Heart left ventricle (tissue), 16 donors: ENCODE measurements around the gene C2CD4C. TPM values are rescaled to one million over a fixed set of nuclear protein-coding genes. Genes with fewer than 3 reads are reported as not detected.
"Not testable (repeated sequence)": the region's sequence is repeated elsewhere in the genome, so short reads cannot be mapped to it uniquely, and the experiment has no call there.

Experiments used
- ATAC-seq, 4 donors: fragments of 200-7000 bp; cut with Tn5 transposase; one replicate each; pipeline ENCODE4 v1.9.1; 2020 to 2022; ENCODE audit warnings: moderate library complexity in 4 of 4, mild to moderate bottlenecking in 3 of 4, moderate number of reproducible peaks in 1 of 4
- DNase-seq, 5 donors: peaks; one replicate each; pipeline ENCODE4 v3.0.0-alpha.2; 2020
- H3K27ac ChIP-seq, 12 donors: fragments of 200-600 bp; sonication (generic) in 4 of 12; one replicate each; pipeline versions ENCODE4 v1.5.0 to v1.8.0; 2016 to 2022; ENCODE audit warnings: mild to moderate bottlenecking in 2 of 12
- H3K27me3 ChIP-seq, 9 donors: fragments of 200-600 bp; sonication (generic) in 2 of 9; one replicate each; pipeline versions ENCODE4 v1.5.1 to v1.8.0; 2016 to 2022; ENCODE audit warnings: mild to moderate bottlenecking in 3 of 9
- H3K36me3 ChIP-seq, 9 donors: fragments of 200-600 bp; sonication (generic) in 2 of 9; one replicate each; pipeline versions ENCODE4 v1.5.0 to v1.8.0; 2018 to 2022; ENCODE audit warnings: mild to moderate bottlenecking in 2 of 9
- H3K4me1 ChIP-seq, 12 donors: fragments of 200-600 bp; sonication (generic) in 4 of 12; one replicate each; pipeline versions ENCODE4 v1.5.0 to v1.8.0; 2016 to 2022; ENCODE audit warnings: mild to moderate bottlenecking in 3 of 12
- H3K4me3 ChIP-seq, 12 donors: fragments of 200-600 bp; sonication (generic) in 4 of 12; one replicate each; pipeline versions ENCODE4 v1.5.0 to v1.8.0; 2017 to 2022; ENCODE audit warnings: mild to moderate bottlenecking in 9 of 12, moderate library complexity in 4 of 12
- H3K9me3 ChIP-seq, 12 donors: fragments of 200-600 bp; sonication (generic) in 4 of 12; one replicate each; pipeline versions ENCODE4 v1.5.0 to v1.8.0; 2016 to 2022; ENCODE audit warnings: mild to moderate bottlenecking in 1 of 12
- CTCF ChIP-seq, 12 donors: fragments of 200-600 bp; sonication (generic) in 4 of 12; IDR thresholded peaks; one replicate each; pipeline versions ENCODE4 v1.5.0 to v1.8.0; 2018 to 2022; ENCODE audit warnings: antibody characterized with exemption in 12 of 12, mild to moderate bottlenecking in 5 of 12
- POLR2A ChIP-seq, 2 donors: fragments of 450-650 bp; IDR thresholded peaks; one replicate each; pipeline ENCODE4 v1.6.1; 2017; ENCODE audit warnings: antibody characterized with exemption in 2 of 2, mild to moderate bottlenecking in 2 of 2, moderate library complexity in 2 of 2
- WGBS, 4 donors: extraction: QIAGEN DNeasy Blood & Tissue Kit in 2 of 4; methylation state at CpG; one replicate each; pipeline versions ENCODE4 v1.1.5 to v1.1.7; 2013 to 2018; 5-methylcytosine and 5-hydroxymethylcytosine counted together
- intact Hi-C, 10 donors: fragments of 100-400 bp; cut with DNase I; formaldehyde crosslinking; loops; one replicate each; pipeline versions ENCODE4 v1.11.1 to v1.14.2; 2022
- polyA plus RNA-seq, 2 donors: library from polyadenylated mRNA; stranded (reverse); fragments of 200-250 nt; gene quantifications; one replicate each; pipeline ENCODE4 v1.2.3, GENCODE V29; 2013
- total RNA-seq, 9 donors: library from RNA; depleted of rRNA in 2 of 9; stranded (reverse); fragments of >200 nt in 2 of 9; fragmentation: NEBNext Ultra II Directional in 3 of 9; extraction: Animal tissue kit (Norgen Biotek cat#: 25700) in 3 of 9; gene quantifications; one replicate each; pipeline versions ENCODE4 v1.1.0 to v1.2.4, GENCODE V29; 2016 to 2023
- donor health status: ischemic (EF 13 %, LVEDD 7.1; RV severe dilation, severe dysfunction).
- donor health status: healthy with polysubstance abuse.
- donor health status: DM: no; HTN: yes; CAD: no.
- donor health status: DM: no; HTN: no; CAD: no.
- donor health status: ischemic (EF 25% LVEDD 6.9; RV normal size, moderate dysfunction).
- donor health status: ischemic (EF 25% LVEDD 5.7; RV mildly dilated, moderate dysfunction).
- donor health status: healthy.
- donor health status: DM: yes; HTN: yes; CAD: no.
- donor health status: ischemic (EF 35%, LVEDD 5.7; RV mildly dilated, moderate dysfunction).
- donor health status: nonischemic (EF 11% LVEDD 7.7; RV severe dilation, severe dysfunction).
- donor health status: DM: yes; HTN: yes; CAD: no.
- donor health status: PGD.
- donor health status: ischemic (EF 29% LVEDD 5.4; RV normal size, mild dysfunction).
- donor health status: nonischemic (EF 23%, LVEDD 6.1; RV moderate dilation, normal function).

C2CD4C gene
- total and polyA plus RNA-seq, 11 donors: 0.12 to 2.2 (median 1.3) TPM

GRCh38 chr19:434152-434960 lies 25.4 kb upstream of the C2CD4C start:
- no peaks in the 10 kb centered on the region for H3K27me3 ChIP-seq
- peaks cover 0 to 20% (median 4%) of the 10 kb centered on the region in 9 donors for H3K36me3 ChIP-seq
- H3K4me3 ChIP-seq: no peak overlapping the region
- TF ChIP-seq CTCF (IDR thresholded peaks at IDR 0.05) (no peak), POLR2A (IDR thresholded peaks at IDR 0.05) (no peak)
- intact Hi-C loops: no loop called here
- peaks cover 0 to 5% (median 0%) of the 10 kb centered on the region in 12 donors for H3K4me1 ChIP-seq
- no peaks in the 10 kb centered on the region for H3K9me3 ChIP-seq
- DNase-seq (no peak), ATAC-seq (no peak)
- WGBS, 4 donors: 89 to 93% (median 90%) methylated on average over 19 to 22 of the region's 22 CpGs
- no peak overlapping the region for H3K27ac ChIP-seq

- Histone ChIP-seq H3K36me3 (peaks cover 0 to 19% (median 4%) of the 10 kb centered on the region in 9 donors), H3K4me1 (peaks cover 0 to 8% (median 0%) of the 10 kb centered on the region in 12 donors), H3K9me3 (no peaks in the 10 kb centered on the region), H3K27ac (no peak overlapping the region), H3K4me3 (no peak overlapping the region), H3K27me3 (no peaks in the 10 kb centered on the region)
- intact Hi-C loops: no loop called here
- DNase-seq (no peak), ATAC-seq (peak in 1 of 4 donors; percentile 21)
- WGBS, 4 donors: 96 to 100% (median 97%) methylated on average over 10 of the region's 10 CpGs
- TF ChIP-seq POLR2A (IDR thresholded peaks at IDR 0.05) (no peak), CTCF (IDR thresholded peaks at IDR 0.05) (no peak)
These were observed 21.8 kb upstream of the C2CD4C start for GRCh38 chr19:430701-431100.

GRCh38 chr19:428149-428548 lies 19.2 kb upstream of the C2CD4C start:
- no peaks in the 10 kb centered on the region for H3K27me3 ChIP-seq
- DNase-seq: peak in 1 of 5 donors; percentile 28
- no peaks in the 10 kb centered on the region for H3K9me3 ChIP-seq
- TF ChIP-seq POLR2A (IDR thresholded peaks at IDR 0.05) (no peak), CTCF (IDR thresholded peaks at IDR 0.05) (no peak)
- no peak for ATAC-seq
- H3K27ac ChIP-seq: no peak overlapping the region
- peaks cover 0 to 17% (median 0%) of the 10 kb centered on the region in 9 donors for H3K36me3 ChIP-seq
- 94 to 98% (median 94%) methylated on average over 15 of the region's 15 CpGs for WGBS, 4 donors
- intact Hi-C loops: no loop called here
- no peak overlapping the region for H3K4me3 ChIP-seq
- H3K4me1 ChIP-seq: peaks cover 0 to 3% (median 0%) of the 10 kb centered on the region in 12 donors

- H3K9me3 ChIP-seq, H3K4me3 ChIP-seq, intact Hi-C loops, H3K4me1 ChIP-seq, H3K27ac ChIP-seq, H3K27me3 ChIP-seq: not testable (repeated sequence)
- 70 to 84% (median 79%) methylated on average over 14 to 19 of the region's 19 CpGs for WGBS, 4 donors
- peaks cover 0 to 17% (median 0%) of the 10 kb centered on the region in 9 donors for H3K36me3 ChIP-seq
- ATAC-seq: peak in 1 of 4 donors; percentile 14
- DNase-seq: peak in 1 of 5 donors; percentile 7
These were observed 18.7 kb upstream of the C2CD4C start for GRCh38 chr19:427675-428074.
